ENCODE results near the gene F8. TPM values are rescaled to one million over a fixed set of nuclear protein-coding genes. Genes with fewer than 3 reads are reported as not detected.
"Not testable (repeated sequence)": the region's sequence is repeated elsewhere in the genome, so short reads cannot be mapped to it uniquely, and the experiment has no call there.

F8 gene
- polyA plus RNA-seq, 4 donors: 7.8 to 15.6 (median 13.7) TPM

GRCh38 chrX:154886789-154887221 is 135.7 kb downstream of the F8 start:
- DNase-seq (ENCODE audit: low read depth in 4 of 4, low spot score in 3 of 4): not testable (repeated sequence)

- DNase-seq (ENCODE audit: low read depth in 4 of 4, low spot score in 3 of 4): not testable (repeated sequence)
Observed at GRCh38 chrX:154886069-154886788, 136.3 kb downstream of the F8 start, which contains the start of gene F8A1. Gene F8A1, plus strand, starts transcription at chrX:154886355. Its CDS starts 20 bp downstream, at chrX:154886375.

- DNase-seq (ENCODE audit: low read depth in 4 of 4, low spot score in 3 of 4): not testable (repeated sequence)
Observed at GRCh38 chrX:154885549-154885948, 137.0 kb downstream of the F8 start.

- not testable (repeated sequence) for DNase-seq (ENCODE audit: low read depth in 4 of 4, low spot score in 3 of 4)
Observed at GRCh38 chrX:154885057-154885456, 137.5 kb downstream of the F8 start.

GRCh38 chrX:154884069-154884468 is 138.5 kb downstream of the F8 start:
- not testable (repeated sequence) for DNase-seq (ENCODE audit: low read depth in 4 of 4, low spot score in 3 of 4)

GRCh38 chrX:154873329-154873728 is 149.2 kb downstream of the F8 start:
- DNase-seq (ENCODE audit: low read depth in 4 of 4, low spot score in 3 of 4): no peak

GRCh38 chrX:154868522-154868921 is 154.0 kb downstream of the F8 start:
- not testable (repeated sequence) for DNase-seq (ENCODE audit: low read depth in 4 of 4, low spot score in 3 of 4)

- no peak for DNase-seq (ENCODE audit: low read depth in 4 of 4, low spot score in 3 of 4)
Observed at GRCh38 chrX:154855256-154855655, 167.3 kb downstream of the F8 start.

- no peak for DNase-seq (ENCODE audit: low read depth in 4 of 4, low spot score in 3 of 4)
Observed at GRCh38 chrX:154850957-154851611, 171.4 kb downstream of the F8 start.

- DNase-seq (ENCODE audit: low read depth in 4 of 4, low spot score in 3 of 4): peak in 3 of 4 donors; percentile 0 to 3 (median 2)
Observed at GRCh38 chrX:154840856-154841255, 181.7 kb downstream of the F8 start.

- DNase-seq (ENCODE audit: low read depth in 4 of 4, low spot score in 3 of 4): no peak
Observed at GRCh38 chrX:154836163-154836562, 186.4 kb downstream of the F8 start.

- no peak for DNase-seq (ENCODE audit: low read depth in 4 of 4, low spot score in 3 of 4)
Observed at GRCh38 chrX:154834562-154834961, 188.0 kb downstream of the F8 start, which contains the start of gene SMIM9. Gene SMIM9, minus strand, starts transcription at chrX:154834662. Its CDS starts 3,806 bp downstream, at chrX:154830856.

- DNase-seq (ENCODE audit: low read depth in 4 of 4, low spot score in 3 of 4): no peak
Observed at GRCh38 chrX:154833746-154834274, 188.7 kb downstream of the F8 start.

- DNase-seq (ENCODE audit: low read depth in 4 of 4, low spot score in 3 of 4): no peak
Observed at GRCh38 chrX:154829926-154830442, 192.5 kb downstream of the F8 start.

- no peak for DNase-seq (ENCODE audit: low read depth in 4 of 4, low spot score in 3 of 4)
Observed at GRCh38 chrX:154829134-154829533, 193.4 kb downstream of the F8 start.

- DNase-seq (ENCODE audit: low read depth in 4 of 4, low spot score in 3 of 4): no peak
Observed at GRCh38 chrX:154828016-154828408, 194.5 kb downstream of the F8 start.

GRCh38 chrX:154827194-154828015 is 195.1 kb downstream of the F8 start:
- no peak for DNase-seq (ENCODE audit: low read depth in 4 of 4, low spot score in 3 of 4)

GRCh38 chrX:154825586-154825985 is 196.9 kb downstream of the F8 start:
- not testable (repeated sequence) for DNase-seq (ENCODE audit: low read depth in 4 of 4, low spot score in 3 of 4)

- no peak for DNase-seq (ENCODE audit: low read depth in 4 of 4, low spot score in 3 of 4)
Observed at GRCh38 chrX:154824638-154825037, 197.9 kb downstream of the F8 start.

GRCh38 chrX:154822029-154822428 is 200.5 kb downstream of the F8 start:
- DNase-seq (ENCODE audit: low read depth in 4 of 4, low spot score in 3 of 4): no peak

Measured in left renal pelvis (tissue), 4 donors.